HFF-Myc (cell line): ENCODE results near the gene CYP24A1.

ENCODE experiments used
- DNase-seq: peaks from one replicate; pipeline ENCODE4 v3.0.0-alpha.2; 2011; ENCODE audit warnings: low read depth; ENCODE audit errors: extremely low read depth
- H3K4me3 ChIP-seq: replicated peaks from 2 replicates; pipeline ENCODE4 v1.5.1; 2011; ENCODE audit warnings: low read depth, mild to moderate bottlenecking, control low read depth, low read length
- CTCF ChIP-seq: IDR thresholded peaks from 2 replicates; pipeline ENCODE4 v1.5.1; 2012; ENCODE audit warnings: mild to moderate bottlenecking, low read depth, low read length, control low read depth; ENCODE audit errors: missing control alignments

CYP24A1 gene

DNA sequence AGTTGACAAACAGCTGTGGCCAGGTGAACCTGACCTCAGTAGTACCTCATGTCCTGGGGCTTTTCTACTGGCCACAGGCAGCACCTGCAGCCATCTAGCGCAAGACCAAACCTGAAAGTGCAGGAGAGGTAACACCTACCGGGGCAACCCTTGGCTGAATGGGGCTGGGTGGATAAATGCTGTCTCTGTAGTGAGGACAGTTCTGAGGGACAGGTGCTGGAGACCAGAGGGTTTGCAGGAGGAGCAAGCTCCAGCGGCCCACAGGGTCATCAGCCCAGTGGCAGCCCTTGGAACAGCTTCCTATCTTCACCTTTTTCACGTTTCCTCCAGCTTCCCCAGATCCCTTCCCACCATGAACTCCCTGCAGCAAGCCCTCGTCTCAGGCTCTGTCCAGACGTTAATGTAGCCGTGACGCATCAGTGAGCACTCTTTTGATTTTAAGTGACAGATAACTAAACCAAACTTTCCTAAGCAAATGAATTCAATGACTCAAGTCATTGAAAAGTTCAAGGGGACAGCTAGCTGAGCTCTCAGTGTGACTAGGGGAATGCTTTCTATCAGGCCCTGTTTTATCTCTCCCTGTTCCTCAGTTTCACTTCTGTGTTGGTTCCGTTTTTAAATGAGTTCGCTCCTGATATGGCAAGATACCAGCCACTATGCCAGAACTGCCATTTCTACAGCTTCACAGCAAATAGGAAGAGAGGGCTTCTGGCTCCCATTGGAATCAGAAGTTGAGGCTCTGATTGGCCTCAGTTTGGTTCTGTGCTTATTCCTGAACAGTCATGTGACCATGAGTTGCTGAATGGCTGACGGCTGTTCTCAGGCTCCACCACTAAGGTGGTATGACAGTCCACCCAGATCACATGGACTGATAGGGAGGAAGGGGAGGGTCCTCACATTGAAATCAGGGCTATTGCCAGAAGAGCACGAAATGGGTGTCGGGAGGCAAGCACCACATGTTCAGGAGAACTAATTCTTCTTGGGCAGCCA, 22.0 kb upstream of the CYP24A1 start:
- no peak overlapping the region for H3K4me3 ChIP-seq
- no peak for DNase-seq
- TF ChIP-seq CTCF, result no peak

DNA sequence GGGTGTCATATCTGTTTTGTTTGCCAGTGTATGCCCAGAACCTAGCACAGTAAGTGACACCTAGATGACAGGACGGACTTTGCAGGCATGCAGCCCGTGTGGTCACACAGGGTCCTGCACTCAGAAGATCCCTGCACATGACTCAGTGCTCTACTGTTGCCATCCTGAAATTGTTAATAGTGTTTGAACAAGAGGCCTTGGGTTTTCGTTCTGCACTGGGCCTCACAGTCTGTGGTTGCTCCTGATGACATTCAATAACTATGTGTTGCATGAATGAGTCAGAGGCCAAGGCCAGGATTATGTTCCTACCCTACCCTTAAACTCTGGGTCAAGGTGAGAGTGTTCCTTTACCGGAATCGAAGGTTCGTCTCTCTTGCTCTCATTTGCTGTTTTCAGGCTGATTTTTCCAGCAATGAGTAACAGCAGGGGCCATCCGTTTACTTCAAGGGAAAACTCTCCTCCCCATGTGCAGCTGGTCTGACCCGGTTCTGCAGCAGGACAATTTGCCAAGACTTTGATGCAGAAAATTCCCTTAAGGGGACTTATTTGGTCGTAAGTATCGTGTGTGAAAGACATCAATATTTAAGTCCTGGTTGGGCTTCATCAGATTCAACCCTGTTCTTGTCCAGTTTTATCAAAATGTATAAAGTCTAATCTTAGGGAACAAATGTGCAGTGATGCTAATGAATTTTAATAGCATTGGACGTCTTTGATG, 21.1 kb upstream of the CYP24A1 start:
- H3K4me3 ChIP-seq, result no peak overlapping the region
- TF ChIP-seq CTCF, result peak; percentile 14
- DNase-seq, result no peak

- DNase-seq, result no peak
- no peak for TF ChIP-seq CTCF
- H3K4me3 ChIP-seq, result no peak overlapping the region
These were observed 20.0 kb upstream of the CYP24A1 start for GRCh38 chr20:54193817-54194216.

GRCh38 chr20:54190217-54190616, 16.4 kb upstream of the CYP24A1 start:
- TF ChIP-seq CTCF, result no peak
- no peak overlapping the region for H3K4me3 ChIP-seq
- peak; percentile 60 for DNase-seq

GRCh38 chr20:54189630-54190029, 15.8 kb upstream of the CYP24A1 start:
- no peak overlapping the region for H3K4me3 ChIP-seq
- peak; percentile 46 for DNase-seq
- TF ChIP-seq CTCF, result no peak

- DNase-seq, result peak; percentile 70
- H3K4me3 ChIP-seq, result no peak overlapping the region
- TF ChIP-seq CTCF, result no peak
These were observed 14.5 kb upstream of the CYP24A1 start for GRCh38 chr20:54188132-54188849.
